ENCODE results near the gene STPG1.

Gene STPG1

DNA sequence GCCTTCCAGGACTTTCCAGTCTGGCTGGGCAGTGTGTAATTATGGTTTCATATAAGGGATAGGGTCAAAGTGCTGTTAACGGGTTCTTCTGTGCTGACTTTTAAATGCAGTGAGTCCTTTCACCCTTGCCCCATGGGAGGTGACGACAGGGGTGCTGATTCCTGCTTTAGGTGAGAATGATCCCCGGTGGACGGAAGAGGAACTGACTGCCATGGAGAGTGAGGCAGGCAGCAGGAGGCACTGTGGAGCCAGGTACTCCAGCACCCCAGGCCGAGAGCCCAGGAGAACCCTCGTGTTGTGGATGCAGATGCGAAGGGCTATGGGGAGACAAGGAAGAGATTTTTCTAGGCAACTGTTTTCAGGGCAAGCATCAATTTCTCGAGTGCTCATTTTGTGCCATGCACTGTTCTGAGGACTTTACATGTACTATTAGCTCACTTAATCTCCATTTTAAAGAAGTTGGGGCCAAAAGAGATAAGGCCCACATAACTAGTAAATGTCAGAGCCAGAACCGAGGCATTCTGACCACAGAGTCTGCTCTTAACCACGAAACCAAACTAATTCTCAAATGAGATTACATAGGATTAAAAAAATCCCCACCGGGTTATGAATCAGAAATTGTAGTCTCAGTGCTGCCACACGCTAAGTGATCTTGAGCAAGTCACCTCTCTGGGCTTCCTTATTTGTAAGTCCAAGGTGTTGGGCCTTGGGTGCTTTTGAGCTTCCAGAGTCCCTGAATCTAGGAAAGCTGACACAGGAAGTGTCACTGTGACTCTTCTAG is 28.2 kb downstream of the STPG1 start:
- Histone ChIP-seq H3K4me1 (ENCODE audit: insufficient read depth, low read length) (no peaks in the 10 kb centered on the region), H3K27me3 (ENCODE audit: insufficient read depth, low read length) (peaks cover 3% of the 10 kb centered on the region), H3K4me3 (ENCODE audit: low read length) (no peak overlapping the region), H3K9me3 (ENCODE audit: low read length) (peaks cover 2% of the 10 kb centered on the region), H3K36me3 (ENCODE audit: insufficient read depth, low read length) (no peaks in the 10 kb centered on the region), H2AFZ (ENCODE audit: low read depth, low read length) (no peak overlapping the region)

GRCh38 chr1:24384251-24385090 is 29.1 kb downstream of the STPG1 start:
- Histone ChIP-seq H3K4me3 (ENCODE audit: low read length) (no peak overlapping the region), H2AFZ (ENCODE audit: low read depth, low read length) (no peak overlapping the region), H3K27me3 (ENCODE audit: insufficient read depth, low read length) (peaks cover 3% of the 10 kb centered on the region), H3K4me1 (ENCODE audit: insufficient read depth, low read length) (no peaks in the 10 kb centered on the region), H3K36me3 (ENCODE audit: insufficient read depth, low read length) (no peaks in the 10 kb centered on the region), H3K9me3 (ENCODE audit: low read length) (peaks cover 2% of the 10 kb centered on the region)

DNA sequence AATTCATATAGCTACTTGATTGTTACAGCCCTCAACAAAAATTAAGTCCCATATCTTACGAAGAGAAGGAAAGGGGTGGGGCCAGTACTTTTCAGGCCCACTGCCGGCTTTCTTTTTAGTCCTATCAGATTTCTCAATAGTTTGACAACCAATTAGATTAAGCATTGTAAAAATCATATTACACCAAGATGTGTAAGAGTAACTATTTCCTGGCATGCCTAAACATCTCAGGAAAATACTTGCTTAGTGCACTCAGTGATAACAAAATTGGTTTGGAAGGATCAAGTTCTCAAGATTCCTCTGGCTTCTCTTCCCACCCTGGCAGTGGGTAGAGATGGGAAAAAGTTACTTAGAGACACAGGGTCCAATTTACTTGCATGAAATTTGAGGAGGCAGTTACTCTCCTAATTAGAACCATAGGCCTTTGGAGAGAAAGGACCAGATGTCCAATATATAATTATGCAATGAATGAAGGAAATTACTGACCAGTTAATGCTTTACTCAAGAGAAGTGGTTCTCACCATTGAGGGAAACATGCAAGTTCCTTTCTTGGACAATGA is 30.1 kb downstream of the STPG1 start:
- Histone ChIP-seq H3K4me3 (ENCODE audit: low read length) (no peak overlapping the region), H3K4me1 (ENCODE audit: insufficient read depth, low read length) (no peaks in the 10 kb centered on the region), H2AFZ (ENCODE audit: low read depth, low read length) (no peak overlapping the region), H3K36me3 (ENCODE audit: insufficient read depth, low read length) (no peaks in the 10 kb centered on the region), H3K27me3 (ENCODE audit: insufficient read depth, low read length) (peaks cover 3% of the 10 kb centered on the region), H3K9me3 (ENCODE audit: low read length) (peaks cover 2% of the 10 kb centered on the region)

DNA sequence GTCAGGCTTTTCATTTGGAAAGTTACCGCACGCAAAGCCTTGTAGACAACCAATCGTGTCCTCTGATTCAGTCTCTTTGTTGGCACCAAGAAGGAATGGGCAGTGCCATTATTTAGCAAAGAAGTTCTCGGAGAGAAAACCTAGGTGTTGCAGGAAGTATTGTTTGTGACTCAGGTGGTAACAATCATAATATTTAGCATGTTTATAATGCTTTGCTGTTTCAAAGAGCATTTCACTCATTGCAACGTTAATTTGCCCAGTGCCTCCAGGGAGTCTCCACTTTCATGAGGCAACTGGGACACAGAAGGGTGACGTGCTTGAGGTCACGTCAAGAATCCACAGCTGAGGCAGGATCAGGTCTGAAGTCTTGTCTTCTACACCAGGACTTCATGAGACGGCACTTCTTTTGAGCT is 31.4 kb downstream of the STPG1 start:
- no peak overlapping the region for H2AFZ ChIP-seq (ENCODE audit: low read depth, low read length)
- H3K27me3 ChIP-seq (ENCODE audit: insufficient read depth, low read length), result peaks cover 3% of the 10 kb centered on the region
- no peaks in the 10 kb centered on the region for H3K36me3 ChIP-seq (ENCODE audit: insufficient read depth, low read length)
- H3K4me3 ChIP-seq (ENCODE audit: low read length), result no peak overlapping the region
- H3K9me3 ChIP-seq (ENCODE audit: low read length), result peaks cover 2% of the 10 kb centered on the region
- no peaks in the 10 kb centered on the region for H3K4me1 ChIP-seq (ENCODE audit: insufficient read depth, low read length)

GRCh38 chr1:24381256-24381655 is 32.3 kb downstream of the STPG1 start:
- H3K4me3 ChIP-seq (ENCODE audit: low read length), result no peak overlapping the region
- peaks cover 3% of the 10 kb centered on the region for H3K27me3 ChIP-seq (ENCODE audit: insufficient read depth, low read length)
- H3K9me3 ChIP-seq (ENCODE audit: low read length), result no peaks in the 10 kb centered on the region

DNA sequence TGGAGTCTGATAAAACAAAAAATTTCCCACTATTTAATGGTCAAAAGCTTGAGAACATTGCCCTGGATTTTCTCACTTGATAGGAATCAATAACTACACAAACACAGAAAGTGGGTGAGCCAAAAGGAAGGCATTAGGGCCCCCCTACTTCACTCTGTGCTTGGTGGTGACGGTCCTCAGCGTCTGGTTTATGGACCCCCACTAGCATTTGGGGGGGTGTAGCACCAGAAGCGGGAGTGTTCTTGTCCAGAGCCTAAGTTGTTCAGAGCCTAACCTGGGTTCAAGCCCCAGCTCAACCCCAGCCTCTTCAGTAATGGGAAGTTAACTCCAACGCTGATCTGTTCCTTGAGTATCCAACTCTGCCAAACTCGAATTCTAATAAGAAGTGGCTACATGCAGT is 33.1 kb downstream of the STPG1 start:
- Histone ChIP-seq H2AFZ (ENCODE audit: low read depth, low read length) (no peak overlapping the region), H3K4me1 (ENCODE audit: insufficient read depth, low read length) (peaks cover under 1% of the 10 kb centered on the region), H3K4me3 (ENCODE audit: low read length) (no peak overlapping the region), H3K36me3 (ENCODE audit: insufficient read depth, low read length) (no peaks in the 10 kb centered on the region), H3K9me3 (ENCODE audit: low read length) (no peaks in the 10 kb centered on the region), H3K27me3 (ENCODE audit: insufficient read depth, low read length) (peaks cover 3% of the 10 kb centered on the region)

More at GRCh38 chr1:24381256-24381655, 32.3 kb downstream of the STPG1 start:
- H2AFZ ChIP-seq (ENCODE audit: low read depth, low read length), result no peak overlapping the region
- H3K4me1 ChIP-seq (ENCODE audit: insufficient read depth, low read length), result no peaks in the 10 kb centered on the region
- H3K36me3 ChIP-seq (ENCODE audit: insufficient read depth, low read length), result no peaks in the 10 kb centered on the region

- Histone ChIP-seq H2AFZ (ENCODE audit: low read depth, low read length) (no peak overlapping the region), H3K27me3 (ENCODE audit: insufficient read depth, low read length) (peaks cover 3% of the 10 kb centered on the region), H3K36me3 (ENCODE audit: insufficient read depth, low read length) (no peaks in the 10 kb centered on the region), H3K9me3 (ENCODE audit: low read length) (no peaks in the 10 kb centered on the region), H3K4me3 (ENCODE audit: low read length) (no peak overlapping the region), H3K4me1 (ENCODE audit: insufficient read depth, low read length) (peaks cover 4% of the 10 kb centered on the region)
These were observed 33.8 kb downstream of the STPG1 start for GRCh38 chr1:24379733-24380315.

DNA sequence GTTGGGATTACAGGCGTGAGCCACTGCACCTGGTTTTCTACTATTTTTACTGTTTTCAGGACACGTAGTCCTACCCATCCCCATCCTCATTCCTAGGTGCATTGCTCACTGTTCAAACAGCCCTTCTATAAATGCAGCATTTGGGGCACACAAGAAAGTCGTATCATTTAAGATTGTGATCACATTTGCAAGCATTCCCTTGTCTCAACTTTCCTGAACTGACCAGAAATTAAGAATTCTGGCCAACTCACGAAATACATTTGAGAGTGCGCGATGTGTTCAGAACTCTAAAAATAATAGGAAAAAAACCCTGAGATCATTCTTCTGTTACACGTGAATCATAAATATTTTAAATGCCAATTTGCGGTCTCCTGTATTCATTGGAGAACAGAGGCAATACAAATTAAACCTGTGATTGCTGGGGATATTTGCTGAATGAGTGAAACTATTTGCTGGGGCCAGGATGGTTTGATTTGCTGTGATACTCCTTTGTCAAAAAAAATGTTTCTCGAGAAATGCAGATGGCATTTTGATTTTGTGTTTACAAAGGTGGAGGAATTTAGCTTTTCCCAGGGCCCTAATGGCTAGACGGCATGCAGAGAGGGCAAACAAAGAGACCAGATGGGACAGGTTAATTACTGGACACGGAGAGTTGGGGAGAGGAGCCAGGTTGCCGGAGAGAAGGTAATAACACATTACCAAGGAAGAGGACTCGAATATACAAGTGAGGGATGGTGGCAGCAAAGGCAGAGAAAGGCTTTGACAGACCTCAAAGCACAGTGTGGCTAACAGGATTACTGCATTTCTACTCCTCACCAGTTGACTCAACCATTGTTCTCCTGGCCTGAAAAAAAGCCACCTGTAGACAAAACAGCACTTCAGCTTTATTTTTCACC is 38.4 kb downstream of the STPG1 start:
- peaks cover 4% of the 10 kb centered on the region for H3K4me1 ChIP-seq (ENCODE audit: insufficient read depth, low read length)
- H3K36me3 ChIP-seq (ENCODE audit: insufficient read depth, low read length), result no peaks in the 10 kb centered on the region
- no peaks in the 10 kb centered on the region for H3K27me3 ChIP-seq (ENCODE audit: insufficient read depth, low read length)
- no peak overlapping the region for H3K4me3 ChIP-seq (ENCODE audit: low read length)
- H3K9me3 ChIP-seq (ENCODE audit: low read length), result no peaks in the 10 kb centered on the region
- H2AFZ ChIP-seq (ENCODE audit: low read depth, low read length), result no peak overlapping the region

DNA sequence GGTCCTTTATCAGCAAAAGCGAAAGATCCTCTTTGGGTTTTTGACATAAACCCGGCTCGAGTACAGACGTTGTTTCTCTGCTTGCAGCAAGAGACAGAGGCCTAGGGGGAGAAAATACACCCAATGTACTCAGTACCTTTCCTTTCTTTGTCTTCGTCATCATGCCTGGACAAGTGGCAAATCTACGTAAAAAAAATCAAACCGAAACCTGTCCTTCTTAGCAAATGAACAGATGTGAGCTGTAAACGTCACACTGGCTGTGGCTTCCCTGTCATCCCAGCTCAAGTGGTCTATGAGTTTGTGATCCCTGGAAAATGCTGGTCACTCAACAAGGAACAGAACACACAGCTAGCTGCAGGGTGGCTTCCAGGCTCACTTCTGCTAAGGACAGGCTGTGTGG is 39.9 kb downstream of the STPG1 start:
- Histone ChIP-seq H3K36me3 (ENCODE audit: insufficient read depth, low read length) (no peaks in the 10 kb centered on the region), H2AFZ (ENCODE audit: low read depth, low read length) (no peak overlapping the region), H3K4me1 (ENCODE audit: insufficient read depth, low read length) (peaks cover 4% of the 10 kb centered on the region), H3K27me3 (ENCODE audit: insufficient read depth, low read length) (no peaks in the 10 kb centered on the region), H3K4me3 (ENCODE audit: low read length) (no peak overlapping the region), H3K9me3 (ENCODE audit: low read length) (no peaks in the 10 kb centered on the region)

GRCh38 chr1:24373044-24373443 is 40.5 kb downstream of the STPG1 start:
- H3K4me1 ChIP-seq (ENCODE audit: insufficient read depth, low read length), result peaks cover 4% of the 10 kb centered on the region
- H3K4me3 ChIP-seq (ENCODE audit: low read length), result no peak overlapping the region
- H2AFZ ChIP-seq (ENCODE audit: low read depth, low read length), result no peak overlapping the region
- H3K36me3 ChIP-seq (ENCODE audit: insufficient read depth, low read length), result no peaks in the 10 kb centered on the region
- no peaks in the 10 kb centered on the region for H3K27me3 ChIP-seq (ENCODE audit: insufficient read depth, low read length)
- no peaks in the 10 kb centered on the region for H3K9me3 ChIP-seq (ENCODE audit: low read length)

DNA sequence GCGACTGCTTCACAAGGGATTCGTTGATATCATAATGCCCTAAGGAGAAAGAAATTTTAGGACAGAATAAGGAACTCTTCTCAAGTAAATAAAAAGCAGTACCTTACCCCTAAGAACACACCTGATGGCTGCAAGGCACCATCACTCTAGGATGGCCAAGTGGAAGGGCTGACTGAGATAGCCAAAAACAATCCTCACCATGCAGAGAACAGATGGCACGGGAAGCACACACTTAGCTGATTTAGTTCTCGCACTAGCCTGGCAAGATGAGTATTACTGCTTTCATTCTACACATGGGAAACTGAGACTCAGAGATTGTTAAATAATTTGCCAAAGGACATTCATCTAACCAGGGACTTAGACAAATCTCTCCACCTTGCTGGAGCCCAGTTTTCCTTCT is 43.8 kb downstream of the STPG1 start:
- peaks cover 4% of the 10 kb centered on the region for H3K4me1 ChIP-seq (ENCODE audit: insufficient read depth, low read length)
- no peaks in the 10 kb centered on the region for H3K36me3 ChIP-seq (ENCODE audit: insufficient read depth, low read length)
- no peak overlapping the region for H2AFZ ChIP-seq (ENCODE audit: low read depth, low read length)
- H3K9me3 ChIP-seq (ENCODE audit: low read length), result no peaks in the 10 kb centered on the region
- no peaks in the 10 kb centered on the region for H3K27me3 ChIP-seq (ENCODE audit: insufficient read depth, low read length)
- no peak overlapping the region for H3K4me3 ChIP-seq (ENCODE audit: low read length)

DNA sequence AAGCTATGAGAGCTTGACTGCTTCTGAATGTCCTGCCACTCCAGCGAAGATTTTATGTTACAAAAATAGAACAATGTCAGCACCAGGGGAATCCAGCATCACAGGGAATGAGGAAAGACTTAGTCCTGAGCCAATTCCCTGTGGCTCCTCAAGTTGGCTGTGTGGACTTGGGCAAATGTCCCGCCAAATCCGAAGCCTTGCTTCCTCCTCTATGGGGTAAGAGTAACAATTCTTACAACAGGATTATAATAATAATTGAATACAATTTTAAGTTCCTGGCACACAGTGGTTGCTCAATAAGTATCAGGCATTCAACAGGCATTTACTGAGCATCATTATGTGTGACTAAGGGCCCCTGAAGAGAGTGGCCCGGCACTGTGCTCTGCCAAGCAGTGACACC is 44.4 kb downstream of the STPG1 start:
- H2AFZ ChIP-seq (ENCODE audit: low read depth, low read length), result no peak overlapping the region
- peaks cover 10% of the 10 kb centered on the region for H3K4me1 ChIP-seq (ENCODE audit: insufficient read depth, low read length)
- H3K36me3 ChIP-seq (ENCODE audit: insufficient read depth, low read length), result no peaks in the 10 kb centered on the region
- no peaks in the 10 kb centered on the region for H3K27me3 ChIP-seq (ENCODE audit: insufficient read depth, low read length)
- H3K4me3 ChIP-seq (ENCODE audit: low read length), result no peak overlapping the region
- H3K9me3 ChIP-seq (ENCODE audit: low read length), result no peaks in the 10 kb centered on the region

Measured in neuron (in vitro differentiated cells).